Keratinocyte (primary cell): ENCODE data around the gene SH3BGRL3. TPM values are rescaled to one million over a fixed set of nuclear protein-coding genes. Genes with fewer than 3 reads are reported as not detected.

Experiments
- DNase-seq: peaks from one replicate; pipeline ENCODE4 v3.0.0-alpha.2; 2011; ENCODE audit warnings: low read depth, missing footprints, low spot score
- FAIRE-seq: peaks from 2 replicates; lab custom pipeline; 2011; peaks lifted over from hg19 to GRCh38; lab: Jason Lieb, UNC
- H2AFZ ChIP-seq: 2 replicates; pipeline ENCODE4 v1.6.0; 2012; ENCODE audit warnings: low read length, control low read depth, inconsistent platforms; ENCODE audit not compliant: control insufficient read depth
- H3K27ac ChIP-seq: 2 replicates; pipeline ENCODE4 v1.5.1; 2011; ENCODE audit warnings: low read length; ENCODE audit not compliant: control insufficient read depth, insufficient read depth
- H3K27me3 ChIP-seq: 3 replicates; pipeline ENCODE4 v1.6.0; 2011; ENCODE audit warnings: low read length; ENCODE audit not compliant: control insufficient read depth, insufficient read depth; ENCODE audit errors: extremely low read depth
- H3K36me3 ChIP-seq, 2 experiments: 2 replicates in 1 of 2; 3 replicates in 1 of 2; pipeline ENCODE4 v1.5.1; 2011; ENCODE audit warnings: low read length in 2 of 2, mild to moderate bottlenecking in 1 of 2; ENCODE audit not compliant: control insufficient read depth in 2 of 2, insufficient read depth in 2 of 2; ENCODE audit errors: extremely low read depth in 1 of 2
- H3K4me1 ChIP-seq: 3 replicates; pipeline ENCODE4 v1.5.1; 2011; ENCODE audit warnings: low read length; ENCODE audit not compliant: control insufficient read depth, insufficient read depth; ENCODE audit errors: extremely low read depth
- H3K4me2 ChIP-seq: 3 replicates; pipeline ENCODE4 v1.6.0; 2011; ENCODE audit warnings: low read depth, low read length; ENCODE audit not compliant: control insufficient read depth, insufficient read depth; ENCODE audit errors: extremely low read depth
- H3K4me3 ChIP-seq, 3 experiments: fragments of 200-600 bp in 1 of 3; sonication (generic) in 1 of 3; 2 replicates in 2 of 3; 3 replicates in 1 of 3; pipeline ENCODE4 v1.5.1; 2011 to 2016; ENCODE audit warnings: low read length in 3 of 3, mild to moderate bottlenecking in 3 of 3, control low read depth in 2 of 3, inconsistent platforms in 1 of 3, low read depth in 1 of 3, mixed read lengths in 1 of 3, mixed run types in 1 of 3, moderate library complexity in 1 of 3; ENCODE audit not compliant: control insufficient read depth in 2 of 3, insufficient read depth in 2 of 3; ENCODE audit errors: extremely low read depth in 1 of 3
- H3K79me2 ChIP-seq: 2 replicates; pipeline ENCODE4 v1.6.0; 2012; ENCODE audit warnings: low read length; ENCODE audit not compliant: control insufficient read depth, insufficient read depth
- H3K9ac ChIP-seq: 3 replicates; pipeline ENCODE4 v1.6.0; 2011; ENCODE audit warnings: low read length; ENCODE audit not compliant: control insufficient read depth, insufficient read depth; ENCODE audit errors: extremely low read depth
- H3K9me1 ChIP-seq: 3 replicates; pipeline ENCODE4 v1.6.0; 2011; ENCODE audit warnings: low read length; ENCODE audit not compliant: control insufficient read depth, insufficient read depth; ENCODE audit errors: extremely low read depth
- H3K9me3 ChIP-seq: 2 replicates; pipeline ENCODE4 v1.5.1; 2012; ENCODE audit warnings: low read depth, low read length; ENCODE audit not compliant: control insufficient read depth
- H4K20me1 ChIP-seq: 3 replicates; pipeline ENCODE4 v1.6.0; 2011; ENCODE audit warnings: low read length; ENCODE audit not compliant: control insufficient read depth, insufficient read depth; ENCODE audit errors: extremely low read depth
- EZH2 ChIP-seq: IDR thresholded peaks from one replicate; pipeline ENCODE4 v1.6.1; 2012; ENCODE audit warnings: inconsistent platforms, mild to moderate bottlenecking, low read length, moderate library complexity
- dilution Hi-C: fragments of 300-500 bp; cut with MboI; formaldehyde crosslinking; loops from one replicate; pipeline ENCODE4 v1.7.0; 2020; ENCODE audit warnings: low sequenced_read_pairs; ENCODE audit not compliant: extremely low pct_ligation_motif_present
- polyA plus RNA-seq, 5 experiments: library from polyadenylated mRNA; depleted of rRNA in 3 of 5; stranded (reverse) in 3 of 5; stranded (forward) in 1 of 5; unstranded in 1 of 5; fragments of >200 nt; gene quantifications; 1 replicate in 1 of 5; 2 replicates in 3 of 5; 3 replicates in 1 of 5; pipeline versions ENCODE4 v1.2.1 to v1.2.3, GENCODE V29; 2011 to 2012; ENCODE audit warnings: missing spikeins in 2 of 5, low read depth in 1 of 5, low replicate concordance in 1 of 5
- TF ChIP-seq, protein P1 (sequence below), 3 experiments: IDR thresholded peaks in 1 of 3; conservative IDR thresholded peaks in 1 of 3; optimal IDR thresholded peaks in 1 of 3; 2 replicates in 2 of 3; 3 replicates in 1 of 3; pipeline versions ENCODE3 to v1.5.1; 2011; ENCODE audit warnings: low read length in 3 of 3, mild to moderate bottlenecking in 3 of 3, moderate library complexity in 2 of 3, control low read depth in 1 of 3, inconsistent platforms in 1 of 3; ENCODE audit not compliant: insufficient read depth in 2 of 3; ENCODE audit errors: extremely low read depth in 1 of 3

Gene SH3BGRL3
- polyA plus RNA-seq, 1 donor (not counting 4 experiments of a cell fraction or from before 2014, with no cell fraction given): 196 TPM

DNA sequence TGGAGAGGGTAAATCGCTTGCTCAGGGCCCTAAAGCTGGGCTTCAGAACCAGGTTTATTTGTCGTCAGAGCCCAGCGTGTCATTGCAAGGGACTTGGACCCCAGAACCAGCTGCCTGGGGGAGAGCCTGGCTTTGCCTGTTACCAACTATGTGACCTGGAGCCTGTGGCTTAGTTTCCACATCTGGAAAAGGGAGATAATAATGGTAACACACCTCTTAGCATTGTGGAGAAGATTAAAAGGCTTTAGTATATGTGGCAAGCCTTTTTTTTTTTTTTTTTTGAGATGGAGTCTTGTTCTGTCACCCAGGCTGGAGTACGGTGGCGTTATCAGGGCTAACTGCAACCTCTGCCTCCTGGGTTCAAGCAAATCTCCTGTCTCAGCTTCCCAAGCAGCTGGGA is 50.4 kb downstream of the SH3BGRL3 start:
- H2AFZ ChIP-seq: no peak overlapping the region
- H3K4me1 ChIP-seq: peaks cover 18% of the 10 kb centered on the region
- H3K9ac ChIP-seq: no peak overlapping the region
- no peak for DNase-seq
- no peaks in the 10 kb centered on the region for H3K9me3 ChIP-seq
- no peak overlapping the region for H3K4me3 ChIP-seq
- no peak overlapping the region for H3K27ac ChIP-seq
- no peaks in the 10 kb centered on the region for H3K79me2 ChIP-seq
- H3K36me3 ChIP-seq: peaks cover 0 to 9% of the 10 kb centered on the region in 2 experiments
- no peaks in the 10 kb centered on the region for H3K27me3 ChIP-seq
- dilution Hi-C loops: no loop called here
- no peaks in the 10 kb centered on the region for H3K9me1 ChIP-seq
- no peak for FAIRE-seq
- TF ChIP-seq, protein P1, sequence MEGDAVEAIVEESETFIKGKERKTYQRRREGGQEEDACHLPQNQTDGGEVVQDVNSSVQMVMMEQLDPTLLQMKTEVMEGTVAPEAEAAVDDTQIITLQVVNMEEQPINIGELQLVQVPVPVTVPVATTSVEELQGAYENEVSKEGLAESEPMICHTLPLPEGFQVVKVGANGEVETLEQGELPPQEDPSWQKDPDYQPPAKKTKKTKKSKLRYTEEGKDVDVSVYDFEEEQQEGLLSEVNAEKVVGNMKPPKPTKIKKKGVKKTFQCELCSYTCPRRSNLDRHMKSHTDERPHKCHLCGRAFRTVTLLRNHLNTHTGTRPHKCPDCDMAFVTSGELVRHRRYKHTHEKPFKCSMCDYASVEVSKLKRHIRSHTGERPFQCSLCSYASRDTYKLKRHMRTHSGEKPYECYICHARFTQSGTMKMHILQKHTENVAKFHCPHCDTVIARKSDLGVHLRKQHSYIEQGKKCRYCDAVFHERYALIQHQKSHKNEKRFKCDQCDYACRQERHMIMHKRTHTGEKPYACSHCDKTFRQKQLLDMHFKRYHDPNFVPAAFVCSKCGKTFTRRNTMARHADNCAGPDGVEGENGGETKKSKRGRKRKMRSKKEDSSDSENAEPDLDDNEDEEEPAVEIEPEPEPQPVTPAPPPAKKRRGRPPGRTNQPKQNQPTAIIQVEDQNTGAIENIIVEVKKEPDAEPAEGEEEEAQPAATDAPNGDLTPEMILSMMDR (optimal IDR thresholded peaks at IDR 0.05 in 1 of 3, IDR thresholded peaks at IDR 0.05 in 1 of 3, conservative IDR thresholded peaks at IDR 0.05 in 1 of 3; ENCODE audit: extremely low read depth in 1 of 3, insufficient read depth in 2 of 3, low read length in 3 of 3): no peak
- TF ChIP-seq EZH2: no peak
- H4K20me1 ChIP-seq: no peaks in the 10 kb centered on the region
- no peak overlapping the region for H3K4me2 ChIP-seq

Other genes with a start within 250 kb of the SH3BGRL3 start
- not detected in 3 replicates for gene SLC30A2, start 234.0 kb upstream of the SH3BGRL3 start, polyA plus RNA-seq
- gene TRIM63, start 212.5 kb upstream of the SH3BGRL3 start, polyA plus RNA-seq: not detected in 3 replicates
- 1.1 to 2.8 TPM (median 1.6 TPM) in 3 replicates for gene PDIK1L, start 168.3 kb upstream of the SH3BGRL3 start, polyA plus RNA-seq
- gene FAM110D, start 121.0 kb upstream of the SH3BGRL3 start, polyA plus RNA-seq: not detected in 3 replicates
- not detected in 3 replicates for gene C1orf232, start 111.1 kb upstream of the SH3BGRL3 start, polyA plus RNA-seq
- gene ZNF593, start 110.2 kb upstream of the SH3BGRL3 start, polyA plus RNA-seq: 26.0 to 45.2 TPM (median 28.1 TPM) in 3 replicates
- 0.15 TPM in 1 of 3 replicates, not detected in the others for gene ZNF593OS, start 108.3 kb upstream of the SH3BGRL3 start, polyA plus RNA-seq
- gene CNKSR1, start 102.6 kb upstream of the SH3BGRL3 start, polyA plus RNA-seq: 10.6 to 20.2 TPM (median 12.8 TPM) in 3 replicates
- gene CATSPER4, start 89.5 kb upstream of the SH3BGRL3 start, polyA plus RNA-seq: 0.04 to 0.06 TPM in 2 of 3 replicates, not detected in the other
- 14.8 to 17.0 TPM (median 15.4 TPM) in 3 replicates for gene CEP85, start 45.9 kb upstream of the SH3BGRL3 start, polyA plus RNA-seq
- gene UBXN11, start 26.6 kb downstream of the SH3BGRL3 start, polyA plus RNA-seq: 5.2 to 6.8 TPM (median 6.6 TPM) in 3 replicates
- 0.22 to 0.27 TPM in 2 of 3 replicates, not detected in the other for gene CD52, start 37.9 kb downstream of the SH3BGRL3 start, polyA plus RNA-seq
- 6.0 to 15.5 TPM (median 7.9 TPM) in 3 replicates for gene CRYBG2, start 74.0 kb downstream of the SH3BGRL3 start, polyA plus RNA-seq
- not detected in 3 replicates for gene ZNF683, start 92.7 kb downstream of the SH3BGRL3 start, polyA plus RNA-seq
- gene LIN28A, start 130.7 kb downstream of the SH3BGRL3 start, polyA plus RNA-seq: 0.03 TPM in 1 of 3 replicates, not detected in the others
- 39.5 to 56.5 TPM (median 41.2 TPM) in 3 replicates for gene DHDDS, start 152.2 kb downstream of the SH3BGRL3 start, polyA plus RNA-seq
- 38.5 to 222 TPM (median 130 TPM) in 3 replicates for gene HMGN2, start 192.4 kb downstream of the SH3BGRL3 start, polyA plus RNA-seq
- gene RPS6KA1, start 249.7 kb downstream of the SH3BGRL3 start, polyA plus RNA-seq: 65.9 to 82.9 TPM (median 73.8 TPM) in 3 replicates